AG04450 (cell line): ENCODE measurements around the gene PTPRB. TPM values are rescaled to one million over a fixed set of nuclear protein-coding genes. Genes with fewer than 3 reads are reported as not detected.

Source experiments
- CTCF ChIA-PET: fragments of 300-600, 350-600 bp; formaldehyde crosslinking; extraction: SDS; loops from one replicate; lab custom pipeline; 2022; ENCODE audit warnings: antibody characterized with exemption, inconsistent platforms; lab: Charles Lee
- POLR2A ChIA-PET: fragments of 350-600 bp; formaldehyde crosslinking; extraction: SDS; loops from one replicate; lab custom pipeline; 2021; ENCODE audit warnings: antibody characterized with exemption, inconsistent platforms; lab: Yijun Ruan, JAX
- DNase-seq: peaks from one replicate; pipeline ENCODE4 v3.0.0-alpha.2; 2011; ENCODE audit warnings: low read depth, low spot score
- H3K27ac ChIP-seq: one replicate; pipeline ENCODE4 v1.5.1; 2012; ENCODE audit warnings: low read depth, low read length, control low read depth
- H3K27me3 ChIP-seq: one replicate; pipeline ENCODE4 v1.6.0; 2012; ENCODE audit warnings: low read length; ENCODE audit not compliant: control insufficient read depth, insufficient read depth
- H3K4me3 ChIP-seq: 2 replicates; pipeline ENCODE4 v1.5.1; 2011; ENCODE audit warnings: mild to moderate bottlenecking, low read depth, low read length, control low read depth
- H3K9me3 ChIP-seq: 2 replicates; pipeline ENCODE4 v1.5.1; 2012; ENCODE audit warnings: low read length; ENCODE audit not compliant: control insufficient read depth, insufficient read depth
- polyA plus RNA-seq: library from polyadenylated mRNA; depleted of rRNA; stranded (reverse); fragments of >200 nt; gene quantifications from 2 replicates; pipeline ENCODE4 v1.2.3, GENCODE V29; 2011
- TF ChIP-seq, protein P1 (sequence below): IDR thresholded peaks from 2 replicates; pipeline ENCODE4 v1.5.1; 2011; ENCODE audit warnings: low read depth, low read length, control low read depth, inconsistent platforms

The PTPRB gene
- polyA plus RNA-seq, 1 experiment: 0.02 TPM

GRCh38 chr12:70670948-70671347 lies 33.7 kb upstream of the PTPRB start:
- TF ChIP-seq, protein P1, sequence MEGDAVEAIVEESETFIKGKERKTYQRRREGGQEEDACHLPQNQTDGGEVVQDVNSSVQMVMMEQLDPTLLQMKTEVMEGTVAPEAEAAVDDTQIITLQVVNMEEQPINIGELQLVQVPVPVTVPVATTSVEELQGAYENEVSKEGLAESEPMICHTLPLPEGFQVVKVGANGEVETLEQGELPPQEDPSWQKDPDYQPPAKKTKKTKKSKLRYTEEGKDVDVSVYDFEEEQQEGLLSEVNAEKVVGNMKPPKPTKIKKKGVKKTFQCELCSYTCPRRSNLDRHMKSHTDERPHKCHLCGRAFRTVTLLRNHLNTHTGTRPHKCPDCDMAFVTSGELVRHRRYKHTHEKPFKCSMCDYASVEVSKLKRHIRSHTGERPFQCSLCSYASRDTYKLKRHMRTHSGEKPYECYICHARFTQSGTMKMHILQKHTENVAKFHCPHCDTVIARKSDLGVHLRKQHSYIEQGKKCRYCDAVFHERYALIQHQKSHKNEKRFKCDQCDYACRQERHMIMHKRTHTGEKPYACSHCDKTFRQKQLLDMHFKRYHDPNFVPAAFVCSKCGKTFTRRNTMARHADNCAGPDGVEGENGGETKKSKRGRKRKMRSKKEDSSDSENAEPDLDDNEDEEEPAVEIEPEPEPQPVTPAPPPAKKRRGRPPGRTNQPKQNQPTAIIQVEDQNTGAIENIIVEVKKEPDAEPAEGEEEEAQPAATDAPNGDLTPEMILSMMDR: no peak
- Histone ChIP-seq H3K9me3 (no peaks in the 10 kb centered on the region), H3K4me3 (no peak overlapping the region), H3K27ac (no peak overlapping the region), H3K27me3 (no peaks in the 10 kb centered on the region)
- DNase-seq: no peak
- CTCF ChIA-PET: interaction anchor here (1.6 kb wide), 1 partner anchor 12 kb away, joined by 3 read pairs; no protein-coding TSS in a partner anchor
- POLR2A ChIA-PET: no interaction called here

- no peak for DNase-seq
- TF ChIP-seq, protein P1: no peak
Measured at GRCh38 chr12:70667253-70667652, 30.0 kb upstream of the PTPRB start.

GRCh38 chr12:70666364-70666763 lies 29.1 kb upstream of the PTPRB start:
- TF ChIP-seq, protein P1: no peak
- H3K9me3 ChIP-seq: no peaks in the 10 kb centered on the region
- POLR2A ChIA-PET: no interaction called here
- no peak for DNase-seq
- no peaks in the 10 kb centered on the region for H3K27me3 ChIP-seq
- CTCF ChIA-PET: no interaction called here
- H3K27ac ChIP-seq: no peak overlapping the region
- no peak overlapping the region for H3K4me3 ChIP-seq

More at GRCh38 chr12:70667253-70667652, 30.0 kb upstream of the PTPRB start:
- H3K9me3 ChIP-seq: no peaks in the 10 kb centered on the region
- ChIA-PET CTCF (no interaction called here), POLR2A (no interaction called here)
- H3K27me3 ChIP-seq: no peaks in the 10 kb centered on the region
- H3K27ac ChIP-seq: no peak overlapping the region
- H3K4me3 ChIP-seq: no peak overlapping the region

GRCh38 chr12:70664465-70664881 lies 27.2 kb upstream of the PTPRB start:
- TF ChIP-seq, protein P1: no peak
- ChIA-PET POLR2A (no interaction called here), CTCF (interaction anchor here (0.8 kb wide), 1 partner anchor 70 kb away, joined by 3 read pairs; no protein-coding TSS in a partner anchor)
- Histone ChIP-seq H3K4me3 (no peak overlapping the region), H3K27me3 (no peaks in the 10 kb centered on the region), H3K27ac (no peak overlapping the region), H3K9me3 (no peaks in the 10 kb centered on the region)
- no peak for DNase-seq

DNA sequence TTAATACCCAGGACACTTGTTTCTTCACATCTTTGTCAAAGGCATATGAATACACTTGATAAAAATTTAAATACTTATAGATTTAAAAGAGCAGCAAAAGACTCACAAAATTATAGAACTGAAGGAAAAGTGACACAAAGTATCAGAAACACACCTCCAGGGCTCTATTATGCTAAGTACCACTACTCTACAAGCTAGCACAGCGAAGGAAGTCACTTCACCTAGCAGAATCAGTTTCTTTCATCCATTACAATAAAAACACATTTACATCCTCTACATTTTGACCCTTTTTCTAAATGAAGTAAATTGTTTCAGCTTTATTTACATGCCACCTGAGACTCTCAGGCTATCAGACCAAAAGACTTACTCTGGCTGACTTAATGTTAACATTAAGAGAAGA lies 26.6 kb upstream of the PTPRB start:
- CTCF ChIA-PET: no interaction called here

More for the DNA sequence above, 26.6 kb upstream of the PTPRB start:
- Histone ChIP-seq H3K27ac (no peak overlapping the region), H3K27me3 (no peaks in the 10 kb centered on the region), H3K9me3 (no peaks in the 10 kb centered on the region), H3K4me3 (no peak overlapping the region)
- POLR2A ChIA-PET: no interaction called here
- no peak for DNase-seq
- TF ChIP-seq, protein P1: no peak
